ENCODE results near the gene FBN1.

FBN1 gene

GRCh38 chr15:48469271-48469670, 176.2 kb downstream of the FBN1 start:
- no peak for DNase-seq (ENCODE audit: low spot score)

- no peak for DNase-seq (ENCODE audit: low spot score)
These were observed 177.7 kb downstream of the FBN1 start for GRCh38 chr15:48467801-48468200.

GRCh38 chr15:48466820-48467219, 178.7 kb downstream of the FBN1 start:
- peak; percentile 31 for DNase-seq (ENCODE audit: low spot score)

- DNase-seq (ENCODE audit: low spot score) = no peak
These were observed 179.4 kb downstream of the FBN1 start for GRCh38 chr15:48466079-48466478.

- DNase-seq (ENCODE audit: low spot score) = no peak
These were observed 180.1 kb downstream of the FBN1 start for GRCh38 chr15:48465410-48465809.

GRCh38 chr15:48463366-48463880, 182.1 kb downstream of the FBN1 start:
- no peak for DNase-seq (ENCODE audit: low spot score)

- no peak for DNase-seq (ENCODE audit: low spot score)
These were observed 182.8 kb downstream of the FBN1 start for GRCh38 chr15:48462688-48463087.

- no peak for DNase-seq (ENCODE audit: low spot score)
These were observed 185.7 kb downstream of the FBN1 start for GRCh38 chr15:48459571-48460442.

GRCh38 chr15:48458876-48459275, 186.6 kb downstream of the FBN1 start:
- DNase-seq (ENCODE audit: low spot score) = no peak

GRCh38 chr15:48456134-48456533, 189.4 kb downstream of the FBN1 start:
- DNase-seq (ENCODE audit: low spot score) = no peak

GRCh38 chr15:48451736-48452135, 193.8 kb downstream of the FBN1 start:
- no peak for DNase-seq (ENCODE audit: low spot score)

GRCh38 chr15:48451241-48451640, 194.3 kb downstream of the FBN1 start:
- no peak for DNase-seq (ENCODE audit: low spot score)

GRCh38 chr15:48449734-48450133, 195.8 kb downstream of the FBN1 start:
- no peak for DNase-seq (ENCODE audit: low spot score)

- DNase-seq (ENCODE audit: low spot score) = no peak
These were observed 197.9 kb downstream of the FBN1 start for GRCh38 chr15:48447657-48448056.

- DNase-seq (ENCODE audit: low spot score) = no peak
These were observed 198.5 kb downstream of the FBN1 start for GRCh38 chr15:48447058-48447457.

- no peak for DNase-seq (ENCODE audit: low spot score)
These were observed 203.5 kb downstream of the FBN1 start for GRCh38 chr15:48442011-48442410.

GRCh38 chr15:48440084-48440483, 205.4 kb downstream of the FBN1 start:
- peak; percentile 45 for DNase-seq (ENCODE audit: low spot score)

GRCh38 chr15:48437178-48437577, 208.3 kb downstream of the FBN1 start:
- DNase-seq (ENCODE audit: low spot score) = no peak

GRCh38 chr15:48435321-48435720, 210.2 kb downstream of the FBN1 start:
- no peak for DNase-seq (ENCODE audit: low spot score)

- DNase-seq (ENCODE audit: low spot score) = no peak
These were observed 212.2 kb downstream of the FBN1 start for GRCh38 chr15:48433226-48433886.

- DNase-seq (ENCODE audit: low spot score) = no peak
These were observed 212.8 kb downstream of the FBN1 start for GRCh38 chr15:48432688-48433087.

GRCh38 chr15:48427960-48428547, 217.5 kb downstream of the FBN1 start:
- no peak for DNase-seq (ENCODE audit: low spot score)

GRCh38 chr15:48427479-48427878, 218.0 kb downstream of the FBN1 start:
- no peak for DNase-seq (ENCODE audit: low spot score)
